A549 (cell line): Measurements from ENCODE around the gene INPPL1. TPM values are rescaled to one million over a fixed set of nuclear protein-coding genes. Genes with fewer than 3 reads are reported as not detected.
A peak's percentile ranks its signal among the peaks of the same experiment; 100 is the strongest.

Experiments used
- ATAC-seq, 2 experiments: fragments of 200-7000 bp in 1 of 2; fragments of >200 bp in 1 of 2; cut with Nextera tagmentation in 1 of 2; cut with Tn5 transposase in 1 of 2; 3 replicates each; pipeline versions ENCODE4 v1.8.0 to v1.9.1; 2018 to 2020; ENCODE audit warnings: mild to moderate bottlenecking in 1 of 2, moderate library complexity in 1 of 2
- CTCF ChIA-PET: fragments of 300-600 bp; sonication (Branson Sonifier 250); formaldehyde crosslinking; extraction: SDS; loops from one replicate; lab custom pipeline; 2021; ENCODE audit warnings: antibody characterized with exemption, inconsistent platforms; lab: Yijun Ruan, JAX
- POLR2A ChIA-PET: fragments of 350-600 bp; formaldehyde crosslinking; extraction: SDS; loops from one replicate; lab custom pipeline; 2021; ENCODE audit warnings: antibody characterized with exemption, inconsistent platforms; lab: Yijun Ruan, JAX
- DNase-seq, 2 experiments: peaks; one replicate each; pipeline versions ENCODE4 v3.0.0 to v3.0.0-alpha.2; 2011 to 2016; ENCODE audit warnings: low read depth in 1 of 2, low spot score in 1 of 2
- FAIRE-seq: peaks from 2 replicates; lab custom pipeline; 2011; peaks lifted over from hg19 to GRCh38; lab: Jason Lieb, UNC
- H3K27ac ChIP-seq, 2 experiments: fragments of >200 bp; sonication (Bioruptor Twin); formaldehyde crosslinking; 3 replicates each; pipeline ENCODE4 v1.5.1; 2016 to 2017
- H3K4me1 ChIP-seq: fragments of >200 bp; sonication (Bioruptor Twin); formaldehyde crosslinking; 3 replicates; pipeline ENCODE4 v1.6.1; 2016
- H3K4me2 ChIP-seq: fragments of >200 bp; sonication (Bioruptor Twin); formaldehyde crosslinking; 3 replicates; pipeline ENCODE4 v1.6.1; 2016
- H3K4me3 ChIP-seq: fragments of >200 bp; sonication (Bioruptor Twin); formaldehyde crosslinking; 3 replicates; pipeline ENCODE4 v1.5.1; 2016
- H3K9me3 ChIP-seq: fragments of >200 bp; sonication (Bioruptor Twin); formaldehyde crosslinking; 3 replicates; pipeline ENCODE4 v1.6.1; 2016
- ATOH8 ChIP-seq: fragments of 250-450 bp; sonication (Bioruptor Pico); IDR thresholded peaks from 2 replicates; pipeline ENCODE4 v1.5.0; 2020; ENCODE audit warnings: low read depth, mild to moderate bottlenecking, moderate library complexity
- CBX8 ChIP-seq: fragments of 200-600 bp; sonication (generic); IDR thresholded peaks from 2 replicates; pipeline ENCODE4 v1.6.1; 2016
- CHD4 ChIP-seq: fragments of 200-600 bp; sonication (generic); IDR thresholded peaks from 2 replicates; pipeline ENCODE4 v1.6.1; 2016; ENCODE audit warnings: antibody characterized with exemption, mild to moderate bottlenecking, borderline replicate concordance
- CTCF ChIP-seq: fragments of >200 bp; sonication (Bioruptor Twin); formaldehyde crosslinking; IDR thresholded peaks from 3 replicates; pipeline ENCODE4 v1.5.1; 2016
- EHF ChIP-seq: fragments of 250-450 bp; sonication (Bioruptor Pico); IDR thresholded peaks from 2 replicates; pipeline ENCODE4 v1.5.0; 2020; ENCODE audit warnings: mild to moderate bottlenecking
- EP300 ChIP-seq, 2 experiments: fragments of >200 bp; sonication (Bioruptor Twin); formaldehyde crosslinking; IDR thresholded peaks; 2 replicates in 1 of 2; 3 replicates in 1 of 2; pipeline ENCODE4 v1.6.1; 2016 to 2017
- FOXS1 ChIP-seq: fragments of 250-450 bp; sonication (Bioruptor Pico); IDR thresholded peaks from 2 replicates; pipeline ENCODE4 v1.5.0; 2020; ENCODE audit warnings: mild to moderate bottlenecking, moderate library complexity
- HMGXB4 ChIP-seq: fragments of 250-450 bp; sonication (Bioruptor Pico); IDR thresholded peaks from 2 replicates; pipeline ENCODE4 v1.5.0; 2021; ENCODE audit warnings: mild to moderate bottlenecking, moderate library complexity, borderline replicate concordance
- HOXA7 ChIP-seq: fragments of 250-450 bp; sonication (Bioruptor Pico); IDR thresholded peaks from 2 replicates; pipeline ENCODE4 v1.5.0; 2020; ENCODE audit warnings: mild to moderate bottlenecking, moderate library complexity
- HOXB13 ChIP-seq: fragments of 250-450 bp; sonication (Bioruptor Pico); IDR thresholded peaks from 2 replicates; pipeline ENCODE4 v1.5.0; 2020; ENCODE audit warnings: low read depth, mild to moderate bottlenecking, moderate library complexity
- JUNB ChIP-seq: fragments of >200 bp; sonication (Bioruptor Twin); formaldehyde crosslinking; IDR thresholded peaks from 2 replicates; pipeline ENCODE4 v1.6.1; 2016
- KDM5A ChIP-seq: fragments of 200-600 bp; sonication (generic); IDR thresholded peaks from 2 replicates; pipeline ENCODE4 v1.6.1; 2016; ENCODE audit warnings: antibody characterized with exemption, mild to moderate bottlenecking
- MAZ ChIP-seq: fragments of 150-350 bp; IDR thresholded peaks from 2 replicates; pipeline ENCODE4 v1.6.1; 2014; ENCODE audit warnings: antibody characterized with exemption, low read depth, low read length, borderline replicate concordance
- NFE2L2 ChIP-seq: fragments of 150-350 bp; conservative IDR thresholded peaks from 2 replicates; pipeline ENCODE4 v1.6.1; 2014; ENCODE audit warnings: low read length
- NR3C1 ChIP-seq: fragments of >200 bp; sonication (Bioruptor Twin); formaldehyde crosslinking; IDR thresholded peaks from 3 replicates; pipeline ENCODE4 v1.6.1; 2017
- PBX3 ChIP-seq: IDR thresholded peaks from 2 replicates; pipeline ENCODE4 v1.6.1; 2012
- PHF8 ChIP-seq: fragments of 200-600 bp; sonication (generic); IDR thresholded peaks from 2 replicates; pipeline ENCODE4 v1.6.1; 2016; ENCODE audit warnings: low read depth, mild to moderate bottlenecking, antibody characterized with exemption, moderate library complexity, borderline replicate concordance
- POLR2AphosphoS2 ChIP-seq: conservative IDR thresholded peaks from 2 replicates; pipeline ENCODE4 v1.6.1; 2012; ENCODE audit warnings: low read length, improper control_type of control experiment, inconsistent platforms
- RFX5 ChIP-seq: fragments of 450-650 bp; IDR thresholded peaks from 2 replicates; pipeline ENCODE4 v1.7.1; 2014; ENCODE audit warnings: antibody characterized with exemption, mild to moderate bottlenecking, moderate library complexity
- RNF2 ChIP-seq: fragments of 200-600 bp; sonication (generic); IDR thresholded peaks from 2 replicates; pipeline ENCODE4 v1.6.1; 2016; ENCODE audit warnings: low read depth, mild to moderate bottlenecking, antibody characterized with exemption, moderate library complexity, borderline replicate concordance
- TFCP2L1 ChIP-seq: fragments of 250-450 bp; sonication (Bioruptor Pico); IDR thresholded peaks from 2 replicates; pipeline ENCODE4 v1.5.0; 2021; ENCODE audit warnings: mild to moderate bottlenecking
- USF2 ChIP-seq: fragments of 450-650 bp; IDR thresholded peaks from 2 replicates; pipeline ENCODE4 v1.6.1; 2014; ENCODE audit warnings: antibody characterized with exemption
- ZC3H11A ChIP-seq: fragments of 450-650 bp; IDR thresholded peaks from 2 replicates; pipeline ENCODE4 v1.6.1; 2014; ENCODE audit warnings: antibody characterized with exemption, mild to moderate bottlenecking
- WGBS: methylation state at CpG from one replicate; pipeline ENCODE4 v1.1.6; 2017; ENCODE audit errors: missing lambda C conversion rate; 5-methylcytosine and 5-hydroxymethylcytosine counted together
- polyA plus RNA-seq, 4 experiments: library from polyadenylated mRNA; depleted of rRNA in 3 of 4; stranded (reverse); fragments of >200 nt; fragmentation: RNase III in 1 of 4; extraction: RNeasy Plus Mini Kit Qiagen cat#74134 plus additional on column Dnase treatment in 1 of 4; gene quantifications; 2 replicates in 3 of 4; 3 replicates in 1 of 4; pipeline ENCODE4 v1.2.3, GENCODE V29; 2011 to 2017

The INPPL1 gene
- polyA plus RNA-seq, 2 of the 4 experiments (the other 2 are of a cell fraction): 67.4 to 103 TPM

GRCh38 chr11:72225411-72225951, 914 bp downstream of the INPPL1 start:
- H3K9me3 ChIP-seq: no peaks in the 10 kb centered on the region
- no peak for TF ChIP-seq PBX3
- TF ChIP-seq HOXA7 (CRISPR knock-in tag): no peak
- TF ChIP-seq POLR2AphosphoS2: no peak
- no peak for TF ChIP-seq RFX5
- no peak for TF ChIP-seq FOXS1 (CRISPR knock-in tag)
- TF ChIP-seq HOXB13 (CRISPR knock-in tag): no peak
- no peak for TF ChIP-seq CBX8
- TF ChIP-seq HMGXB4 (CRISPR knock-in tag): no peak
- no peak for TF ChIP-seq TFCP2L1 (CRISPR knock-in tag)
- H3K4me2 ChIP-seq: peak overlapping the region; percentile 93
- ChIA-PET POLR2A (interaction anchor here (1.6 kb wide), 1 partner anchor 10 kb away, joined by 6 read pairs; no protein-coding TSS in a partner anchor), CTCF (interaction anchor here (1.0 to 9.4 kb wide), 2 partner anchors 11 to 205 kb away, joined by 4 to 83 read pairs; no protein-coding TSS in a partner anchor)
- no peak for FAIRE-seq
- peak overlapping the region; percentile 97 to 98 for H3K27ac ChIP-seq
- peaks cover 24% of the 10 kb centered on the region for H3K4me1 ChIP-seq
- H3K4me3 ChIP-seq: peak overlapping the region; percentile 92
- WGBS: 19% methylated on average over 10 of the region's 11 CpGs
- DNase-seq: no peak
- peak in 1 of 2 experiments; percentile 3; a peak in 2 of 6 replicates for ATAC-seq

GRCh38 chr11:72226701-72227100, 2.1 kb downstream of the INPPL1 start:
- TF ChIP-seq ZC3H11A: no peak
- Histone ChIP-seq H3K4me2 (no peak overlapping the region), H3K27ac (no peak overlapping the region), H3K4me1 (peaks cover 24% of the 10 kb centered on the region), H3K4me3 (no peak overlapping the region), H3K9me3 (no peaks in the 10 kb centered on the region)
- ChIA-PET POLR2A (interaction anchor here (1.6 kb wide), 1 partner anchor 9 kb away, joined by 6 read pairs; no protein-coding TSS in a partner anchor), CTCF (interaction anchor here (1.2 to 9.4 kb wide), 4 partner anchors 10 to 83 kb away, joined by 3 to 83 read pairs (median 4); no protein-coding TSS in a partner anchor)
- 94% methylated on average over 5 of the region's 5 CpGs for WGBS
- no peak for DNase-seq
- no peak for FAIRE-seq
- no peak for ATAC-seq

GRCh38 chr11:72227316-72228228, 3.0 kb downstream of the INPPL1 start:
- Histone ChIP-seq H3K27ac (no peak overlapping the region), H3K4me3 (no peak overlapping the region), H3K4me1 (peaks cover 21% of the 10 kb centered on the region), H3K9me3 (no peaks in the 10 kb centered on the region), H3K4me2 (no peak overlapping the region)
- CTCF ChIA-PET: interaction anchor here (1.2 to 9.4 kb wide), 4 partner anchors 9 to 186 kb away, joined by 3 to 83 read pairs (median 4); no protein-coding TSS in a partner anchor
- DNase-seq: no peak
- WGBS: 81% methylated on average over 13 of the region's 14 CpGs
- no peak for ATAC-seq
- no peak for TF ChIP-seq RNF2
- no peak for TF ChIP-seq USF2
- no peak for TF ChIP-seq MAZ
- TF ChIP-seq ATOH8 (CRISPR knock-in tag): no peak
- TF ChIP-seq CTCF: no peak
- no peak for TF ChIP-seq JUNB
- no peak for TF ChIP-seq NR3C1
- no peak for TF ChIP-seq EHF (CRISPR knock-in tag)
- no peak for TF ChIP-seq CHD4
- TF ChIP-seq EP300 (IDR thresholded peaks at IDR 0.05): no peak
- no peak for TF ChIP-seq PHF8
- TF ChIP-seq ZC3H11A: no peak
- TF ChIP-seq KDM5A: no peak
- TF ChIP-seq HOXB13 (CRISPR knock-in tag): no peak
- no peak for TF ChIP-seq NFE2L2
- no peak for FAIRE-seq
- POLR2A ChIA-PET: interaction anchor here (0.7 kb wide), 1 partner anchor 16 kb away, joined by 3 read pairs; no protein-coding TSS in a partner anchor
